Memory B cell (primary cell): ENCODE data around the gene LIMK2.
"Not testable (repeated sequence)": the region's sequence is repeated elsewhere in the genome, so short reads cannot be mapped to it uniquely, and the experiment has no call there.

Experiments used
- ATAC-seq: fragments of 150-1000 bp; cut with Tn5 transposase; 2 replicates; pipeline ENCODE4 v1.10.0; 2021; ENCODE audit warnings: low read depth, mild to moderate bottlenecking, moderate library complexity
- DNase-seq, 2 donors: peaks; one replicate each; pipeline ENCODE4 v3.0.0; 2022; ENCODE audit warnings: low spot score in 2 of 2
- H3K27ac Mint-ChIP-seq: one replicate; pipeline ENCODE4 v1.8.0; 2022; ENCODE audit warnings: mild to moderate bottlenecking, moderate library complexity, mixed read lengths
- H3K27me3 Mint-ChIP-seq: one replicate; pipeline ENCODE4 v1.8.0; 2022; ENCODE audit warnings: mixed read lengths
- H3K36me3 Mint-ChIP-seq: one replicate; pipeline ENCODE4 v1.8.0; 2022; ENCODE audit warnings: mild to moderate bottlenecking, mixed read lengths
- H3K4me1 Mint-ChIP-seq: one replicate; pipeline ENCODE4 v1.8.0; 2022; ENCODE audit warnings: mixed read lengths
- H3K4me3 Mint-ChIP-seq: one replicate; pipeline ENCODE4 v1.8.0; 2022; ENCODE audit warnings: mild to moderate bottlenecking, moderate library complexity, mixed read lengths
- H3K9me3 Mint-ChIP-seq: one replicate; pipeline ENCODE4 v1.8.0; 2022; ENCODE audit warnings: mixed read lengths

The LIMK2 gene

DNA sequence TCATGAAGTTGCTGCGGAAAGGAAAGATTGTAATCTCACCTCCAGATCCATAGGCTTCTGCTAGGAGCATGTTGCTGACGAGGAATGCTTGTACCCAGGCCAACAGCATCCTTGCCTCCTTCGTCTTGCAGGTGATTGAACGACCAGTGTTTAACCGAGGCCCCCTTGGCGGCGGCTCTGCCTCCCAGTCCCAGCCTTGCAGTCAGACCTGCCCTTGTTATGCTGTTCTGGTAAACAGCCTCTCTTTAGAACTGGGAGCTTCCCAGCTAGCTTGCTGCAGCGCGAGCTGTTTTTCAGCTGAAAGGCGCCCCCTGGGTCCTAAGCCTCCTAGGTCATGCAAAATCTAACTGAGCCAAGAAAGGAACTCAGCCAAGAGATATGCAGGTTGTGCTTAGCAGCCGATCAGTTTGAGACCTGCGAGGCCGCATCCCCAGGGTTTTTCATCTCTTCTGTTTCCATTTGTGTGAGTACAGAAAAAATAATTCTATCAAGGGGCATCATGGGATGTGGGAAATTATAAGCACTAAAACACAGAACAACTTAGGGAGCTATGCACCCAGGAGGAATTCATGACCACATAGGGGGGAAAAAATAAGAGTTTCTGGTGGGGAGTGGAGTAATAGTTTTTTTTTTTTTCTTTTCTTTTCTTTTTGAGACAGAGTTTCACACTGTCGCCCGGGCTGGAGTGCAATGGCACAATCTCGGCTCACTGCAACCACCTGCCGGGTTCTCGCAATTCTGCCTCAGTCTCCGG, 80.3 kb downstream of the LIMK2 start, which contains the start of gene PIK3IP1:
Gene PIK3IP1 (minus strand): TSS at position 253 of the 754 bp plus-strand sequence. CDS start 144 bp downstream, at position 109.
- peaks cover 36% of the 10 kb centered on the region for H3K4me1 Mint-ChIP-seq
- peaks cover 10% of the 10 kb centered on the region for H3K36me3 Mint-ChIP-seq
- DNase-seq, result peak; percentile 73
- H3K27me3 Mint-ChIP-seq, result no peaks in the 10 kb centered on the region
- H3K9me3 Mint-ChIP-seq, result no peaks in the 10 kb centered on the region
- H3K4me3 Mint-ChIP-seq, result peak within 1 kb of the TSS; percentile 97
- ATAC-seq, result peak; percentile 37
- peak within 1 kb of the TSS; percentile 100 for H3K27ac Mint-ChIP-seq

DNA sequence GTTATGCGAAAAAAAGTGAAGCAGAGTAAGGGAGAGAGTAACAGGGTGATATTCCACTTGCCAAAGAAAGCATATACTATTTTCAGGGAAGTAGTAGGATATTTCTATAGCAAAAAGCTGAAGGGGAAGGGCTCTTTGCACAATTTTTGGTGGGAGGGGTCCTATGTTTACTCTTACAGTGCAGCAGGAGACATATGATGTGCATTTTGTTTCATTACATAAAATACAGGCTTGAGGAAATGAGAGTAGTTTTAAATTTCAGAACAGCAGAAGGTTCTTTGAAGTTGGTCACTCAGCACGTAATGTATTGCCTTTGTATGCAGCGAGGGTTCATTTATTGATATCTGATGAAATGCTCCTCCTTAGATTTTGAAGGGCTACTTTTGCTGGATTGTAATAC, 83.3 kb downstream of the LIMK2 start:
- ATAC-seq (no peak), DNase-seq (no peak)
- Mint-ChIP-seq H3K36me3 (peaks cover 7% of the 10 kb centered on the region), H3K9me3 (no peaks in the 10 kb centered on the region), H3K4me1 (peaks cover 25% of the 10 kb centered on the region), H3K27me3 (no peaks in the 10 kb centered on the region), H3K27ac (no peak overlapping the region), H3K4me3 (no peak overlapping the region)

DNA sequence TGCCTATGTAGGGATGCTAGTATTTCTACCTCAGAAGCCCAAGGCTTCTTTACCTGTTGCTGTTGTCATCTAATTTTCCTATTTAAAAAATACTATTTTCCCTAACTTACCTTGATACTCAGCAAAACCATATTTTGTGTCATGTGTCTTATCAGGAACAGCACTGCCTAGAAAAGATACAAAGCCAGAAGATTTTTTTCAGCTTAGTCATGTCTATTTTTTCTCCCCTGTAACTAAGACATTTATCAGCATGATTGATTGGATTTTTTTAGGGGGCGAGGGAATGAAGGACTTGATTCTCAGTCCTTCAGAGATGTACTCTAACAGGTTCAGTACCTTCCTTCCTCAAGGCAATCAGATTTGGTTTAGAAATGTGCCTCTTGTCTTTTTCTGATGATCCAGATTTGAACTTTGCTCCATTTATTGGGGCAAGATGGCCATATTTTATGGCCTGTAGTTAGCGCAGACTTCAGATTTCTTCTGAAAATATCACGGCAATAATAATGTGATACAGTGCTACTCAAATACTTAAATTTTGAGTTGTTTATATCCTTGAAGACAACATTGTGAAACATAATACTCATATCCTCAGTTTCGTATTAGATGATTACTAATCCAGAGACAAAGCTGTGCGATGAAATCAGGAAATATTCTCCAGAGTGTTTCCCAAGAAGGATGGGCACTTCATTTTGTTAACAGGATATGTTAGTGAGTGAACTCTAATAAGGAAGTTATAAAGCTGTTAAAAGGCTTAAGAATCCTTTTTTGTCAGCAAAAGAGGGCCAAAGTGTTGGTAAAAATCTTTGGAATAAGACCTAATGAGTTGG, 83.9 kb downstream of the LIMK2 start:
- DNase-seq, result no peak
- H3K27ac Mint-ChIP-seq, result no peak overlapping the region
- peaks cover 25% of the 10 kb centered on the region for H3K4me1 Mint-ChIP-seq
- ATAC-seq, result no peak
- H3K27me3 Mint-ChIP-seq, result no peaks in the 10 kb centered on the region
- peaks cover 7% of the 10 kb centered on the region for H3K36me3 Mint-ChIP-seq
- H3K4me3 Mint-ChIP-seq, result no peak overlapping the region
- no peaks in the 10 kb centered on the region for H3K9me3 Mint-ChIP-seq

DNA sequence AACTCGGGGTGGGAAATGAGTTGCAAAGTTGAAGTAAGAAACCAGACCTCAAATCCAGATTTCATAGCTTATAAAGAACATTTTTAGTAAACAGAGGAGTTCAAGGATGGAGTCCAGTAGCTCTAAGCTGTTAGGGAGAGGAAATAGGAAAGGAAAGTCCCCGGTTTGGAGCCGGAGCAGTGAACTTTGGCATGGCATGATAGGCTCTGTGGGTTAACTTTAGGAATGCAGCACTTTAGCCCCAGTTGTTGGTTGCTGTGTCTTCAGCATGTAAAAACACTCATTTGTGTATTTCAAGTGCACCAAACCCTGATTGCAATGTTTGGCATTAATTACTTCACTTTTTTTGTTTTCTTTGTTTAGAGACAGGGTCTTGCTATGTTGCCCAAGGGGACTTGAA, 88.8 kb downstream of the LIMK2 start:
- Mint-ChIP-seq H3K9me3 (no peaks in the 10 kb centered on the region), H3K27me3 (no peaks in the 10 kb centered on the region), H3K27ac (no peak overlapping the region), H3K36me3 (peaks cover 7% of the 10 kb centered on the region), H3K4me1 (peaks cover 12% of the 10 kb centered on the region), H3K4me3 (no peak overlapping the region)
- DNase-seq (no peak), ATAC-seq (no peak)

DNA sequence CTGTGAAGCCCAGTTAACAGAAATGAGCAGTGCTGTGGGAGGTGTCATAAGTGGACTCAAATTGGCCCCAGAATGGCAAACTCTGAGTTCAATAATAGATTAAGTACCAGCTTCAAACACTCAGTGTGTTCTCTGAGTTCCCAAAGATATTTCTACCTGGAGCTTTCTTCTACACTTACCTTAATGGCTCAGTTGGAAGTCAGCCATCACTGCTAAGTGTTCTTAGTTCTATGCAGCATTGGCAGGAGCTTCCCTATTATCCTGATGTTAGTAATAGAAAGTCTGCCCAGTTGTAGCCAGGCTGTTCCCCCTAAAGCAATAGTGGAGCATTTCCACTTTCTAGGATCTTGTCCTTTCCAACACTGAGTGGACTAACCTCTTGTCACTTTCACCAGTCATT, 89.9 kb downstream of the LIMK2 start:
- Mint-ChIP-seq H3K9me3 (no peaks in the 10 kb centered on the region), H3K4me3 (no peak overlapping the region), H3K27ac (no peak overlapping the region), H3K27me3 (no peaks in the 10 kb centered on the region), H3K4me1 (peaks cover 11% of the 10 kb centered on the region), H3K36me3 (peaks cover 5% of the 10 kb centered on the region)
- ATAC-seq, result no peak
- DNase-seq, result no peak

DNA sequence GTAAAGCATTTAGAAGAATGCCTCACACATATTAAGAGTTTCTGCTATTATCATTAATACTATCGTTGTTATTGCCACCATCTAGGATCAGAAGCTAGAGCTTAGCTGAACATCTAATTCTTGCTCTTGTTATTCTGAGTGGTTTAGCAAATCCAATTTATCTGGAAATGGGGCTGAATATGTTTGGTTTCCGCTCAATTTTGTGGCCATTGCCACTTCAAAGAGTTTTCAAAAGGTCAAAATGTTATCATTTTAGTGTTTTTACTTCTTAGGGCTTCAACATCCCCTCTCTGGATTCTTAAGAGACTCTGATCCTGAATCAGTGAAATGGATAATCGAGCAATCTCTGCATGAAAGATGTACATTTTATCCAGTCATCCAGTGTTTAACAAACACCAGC, 90.4 kb downstream of the LIMK2 start:
- Mint-ChIP-seq H3K9me3 (no peaks in the 10 kb centered on the region), H3K4me3 (no peak overlapping the region), H3K4me1 (peaks cover 11% of the 10 kb centered on the region), H3K27me3 (no peaks in the 10 kb centered on the region), H3K27ac (no peak overlapping the region), H3K36me3 (peaks cover 5% of the 10 kb centered on the region)
- DNase-seq (no peak), ATAC-seq (no peak)

DNA sequence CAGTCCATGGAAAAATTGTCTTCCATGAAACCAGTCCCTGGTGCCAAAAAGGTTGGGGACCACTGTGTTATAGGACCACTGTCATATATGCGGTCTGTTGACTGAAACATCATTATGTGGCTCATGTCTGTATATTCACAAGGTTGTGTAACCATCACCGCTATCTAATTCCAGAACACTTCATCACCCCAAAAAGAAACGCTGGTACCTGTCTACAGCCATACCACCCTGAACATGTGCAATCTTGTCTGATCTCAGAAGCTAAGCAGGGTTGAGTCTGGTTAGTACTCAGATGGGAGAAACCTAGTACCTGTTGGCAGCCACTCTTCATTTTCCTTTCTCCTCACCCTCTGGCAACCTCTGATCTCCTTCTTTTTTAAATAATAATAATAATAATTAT, 93.1 kb downstream of the LIMK2 start:
- Mint-ChIP-seq H3K4me3 (no peak overlapping the region), H3K27ac (no peak overlapping the region), H3K27me3 (no peaks in the 10 kb centered on the region), H3K36me3 (no peaks in the 10 kb centered on the region), H3K4me1 (peaks cover 14% of the 10 kb centered on the region), H3K9me3 (no peaks in the 10 kb centered on the region)
- DNase-seq, result no peak
- no peak for ATAC-seq

DNA sequence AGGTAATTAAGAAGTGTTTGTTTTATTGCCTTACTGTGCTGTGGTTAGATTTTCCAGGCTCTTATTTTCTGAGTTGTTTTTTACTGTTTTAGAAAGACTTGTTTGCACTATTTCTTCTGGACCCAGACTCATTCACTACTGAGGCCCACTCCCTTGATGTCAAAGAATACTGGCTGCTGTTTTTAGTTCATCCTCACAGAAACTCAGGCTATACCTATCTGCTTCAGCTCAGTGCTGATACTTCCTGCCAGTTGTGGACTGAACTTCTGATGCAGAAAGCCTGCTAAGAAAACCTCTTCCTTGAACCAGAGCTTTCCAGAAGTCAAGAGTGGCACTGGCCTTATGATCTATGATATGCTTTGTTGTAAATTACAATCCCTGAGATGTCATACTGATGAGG, 96.1 kb downstream of the LIMK2 start:
- Mint-ChIP-seq H3K27ac (peak overlapping the region; percentile 42), H3K4me3 (peak overlapping the region; percentile 41), H3K27me3 (no peaks in the 10 kb centered on the region), H3K36me3 (no peaks in the 10 kb centered on the region), H3K4me1 (peaks cover 13% of the 10 kb centered on the region), H3K9me3 (no peaks in the 10 kb centered on the region)
- DNase-seq (no peak), ATAC-seq (peak; percentile 59)

DNA sequence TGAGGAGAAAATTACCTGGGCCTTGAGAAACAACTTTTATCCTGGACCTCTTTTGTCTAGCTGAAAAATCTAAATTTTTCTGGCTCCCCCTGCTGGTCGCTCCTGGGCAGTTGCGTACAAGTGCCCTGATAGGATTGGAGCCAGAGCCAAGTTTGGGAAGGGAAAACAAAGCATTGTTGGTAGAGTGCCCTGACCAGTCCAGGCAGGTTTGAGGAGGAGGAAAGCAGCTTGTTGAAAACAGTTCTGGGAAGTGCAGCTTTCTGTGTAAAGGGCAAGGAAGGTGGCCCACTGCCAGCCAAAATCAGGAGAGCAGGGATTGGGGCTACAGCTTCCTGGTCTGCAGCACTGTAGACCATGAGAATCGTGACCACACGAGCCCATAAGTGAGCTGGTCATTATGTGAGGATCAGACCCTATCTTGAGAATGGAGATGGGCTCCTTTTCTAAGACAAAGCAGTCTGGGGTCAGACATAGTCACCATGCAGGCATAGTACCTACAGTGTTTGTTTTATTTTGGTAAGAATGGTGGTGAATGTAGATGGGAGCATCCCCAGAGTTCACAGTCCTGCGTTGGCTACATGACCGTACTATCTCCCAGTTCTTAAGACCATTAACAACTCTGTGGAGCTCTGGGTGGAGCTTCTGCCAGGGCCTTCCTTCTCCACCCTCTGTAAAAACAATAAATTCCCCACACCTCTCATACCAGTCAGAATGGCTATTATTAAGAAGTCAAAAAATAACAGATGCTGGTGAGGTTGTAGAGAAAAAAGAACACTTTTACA, 101.5 kb downstream of the LIMK2 start:
- ATAC-seq (peak; percentile 52), DNase-seq (peak; percentile 47 to 61)
- Mint-ChIP-seq H3K4me1 (peaks cover 3% of the 10 kb centered on the region), H3K9me3 (peaks cover 2% of the 10 kb centered on the region), H3K36me3 (peaks cover 13% of the 10 kb centered on the region), H3K27me3 (no peaks in the 10 kb centered on the region), H3K4me3 (no peak overlapping the region), H3K27ac (no peak overlapping the region)

DNA sequence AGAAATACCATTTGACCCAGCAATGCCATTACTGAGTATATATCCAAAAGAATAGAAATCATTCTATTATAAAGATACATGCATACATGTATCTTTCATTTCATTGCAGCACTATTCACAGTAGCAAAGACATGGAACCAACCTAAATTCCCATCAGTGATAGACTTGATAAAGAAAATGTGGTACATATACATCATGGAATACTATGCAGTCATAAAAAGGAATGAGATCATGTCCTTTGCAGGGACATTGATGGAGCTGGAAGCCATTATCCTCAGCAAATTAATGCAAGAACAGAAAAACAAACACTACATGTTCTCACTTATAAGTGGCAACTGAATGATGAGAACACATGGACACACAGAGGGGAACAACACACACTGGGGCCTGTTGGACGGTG, 102.1 kb downstream of the LIMK2 start:
- H3K9me3 Mint-ChIP-seq, H3K27ac Mint-ChIP-seq: not testable (repeated sequence)

DNA sequence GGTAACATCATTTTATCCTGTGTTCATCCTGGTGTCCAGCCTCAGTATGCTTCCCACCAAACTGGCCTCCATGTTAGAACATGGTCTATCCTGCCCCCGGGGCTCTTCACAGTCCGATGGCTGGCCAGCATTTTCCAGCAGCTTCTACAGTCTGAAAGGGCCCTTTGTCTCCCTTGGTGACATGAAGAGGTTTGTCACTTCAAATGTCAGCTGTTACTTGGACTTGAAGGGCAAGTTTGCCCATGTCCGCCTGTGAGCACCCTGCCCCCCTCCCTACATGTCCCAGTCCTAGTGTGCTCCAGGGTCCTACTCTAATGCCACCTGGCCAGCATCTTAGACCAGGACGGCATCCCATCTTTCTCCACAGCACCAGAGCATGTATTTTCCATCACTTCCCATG, 109.3 kb downstream of the LIMK2 start:
- no peak overlapping the region for H3K4me3 Mint-ChIP-seq
- H3K27me3 Mint-ChIP-seq, result no peaks in the 10 kb centered on the region
- DNase-seq, result no peak
- H3K9me3 Mint-ChIP-seq, result no peaks in the 10 kb centered on the region
- peaks cover 16% of the 10 kb centered on the region for H3K36me3 Mint-ChIP-seq
- H3K4me1 Mint-ChIP-seq, result no peaks in the 10 kb centered on the region
- H3K27ac Mint-ChIP-seq, result no peak overlapping the region
- no peak for ATAC-seq

More for the DNA sequence above, 102.1 kb downstream of the LIMK2 start:
- H3K4me3 Mint-ChIP-seq, H3K4me1 Mint-ChIP-seq, DNase-seq, ATAC-seq, H3K27me3 Mint-ChIP-seq: not testable (repeated sequence)
- H3K36me3 Mint-ChIP-seq, result peaks cover 13% of the 10 kb centered on the region

DNA sequence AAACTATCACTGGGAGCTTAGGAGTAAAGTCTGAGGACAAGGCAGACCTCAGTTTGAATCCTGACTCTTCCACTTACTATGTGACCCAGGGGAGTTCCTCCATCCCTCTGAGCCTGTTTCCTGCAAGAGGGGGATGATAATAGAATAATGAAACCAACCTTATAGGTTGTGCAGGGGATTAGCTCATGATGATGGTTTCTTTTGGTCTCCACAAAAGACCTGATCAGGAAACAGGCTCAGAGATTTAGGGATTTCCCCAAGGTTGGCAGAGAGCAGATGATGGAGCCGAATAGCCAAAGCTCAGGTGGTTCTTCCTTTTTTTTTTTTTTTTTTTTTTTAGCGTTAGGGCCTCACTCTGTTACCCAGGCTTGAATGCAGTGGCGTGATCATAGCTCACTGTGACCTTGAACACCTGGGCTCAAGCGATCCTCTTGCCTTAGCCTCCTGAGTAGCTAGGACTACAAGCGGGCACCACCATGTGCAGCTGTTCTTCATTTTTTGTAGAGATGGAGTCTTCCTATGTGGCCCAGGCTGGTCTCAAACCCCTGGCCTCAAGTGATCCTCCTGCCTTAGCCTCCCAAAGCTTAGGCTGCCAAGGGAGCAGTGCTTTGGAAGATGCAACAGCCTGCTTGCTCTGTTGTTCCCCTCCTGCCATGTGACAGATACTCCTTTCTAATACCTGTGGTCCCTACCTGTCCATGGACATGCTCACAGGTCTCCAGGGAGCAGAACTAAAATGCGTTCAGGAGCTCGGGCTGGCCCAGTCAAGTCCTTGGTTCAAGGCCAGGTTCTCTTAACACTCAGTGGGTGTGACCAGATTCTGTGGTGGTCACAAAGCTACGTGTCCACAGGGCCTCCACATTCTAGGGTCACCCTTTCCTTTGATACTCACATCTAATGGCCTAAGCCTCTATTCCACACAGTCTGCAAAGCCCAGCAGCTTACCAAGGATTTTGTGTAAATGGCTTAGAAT, 111.8 kb downstream of the LIMK2 start:
- Mint-ChIP-seq H3K4me3 (no peak overlapping the region), H3K27ac (no peak overlapping the region), H3K4me1 (peaks cover under 1% of the 10 kb centered on the region), H3K27me3 (no peaks in the 10 kb centered on the region), H3K9me3 (no peaks in the 10 kb centered on the region), H3K36me3 (peaks cover 32% of the 10 kb centered on the region)
- ATAC-seq, result peak; percentile 24
- no peak for DNase-seq

DNA sequence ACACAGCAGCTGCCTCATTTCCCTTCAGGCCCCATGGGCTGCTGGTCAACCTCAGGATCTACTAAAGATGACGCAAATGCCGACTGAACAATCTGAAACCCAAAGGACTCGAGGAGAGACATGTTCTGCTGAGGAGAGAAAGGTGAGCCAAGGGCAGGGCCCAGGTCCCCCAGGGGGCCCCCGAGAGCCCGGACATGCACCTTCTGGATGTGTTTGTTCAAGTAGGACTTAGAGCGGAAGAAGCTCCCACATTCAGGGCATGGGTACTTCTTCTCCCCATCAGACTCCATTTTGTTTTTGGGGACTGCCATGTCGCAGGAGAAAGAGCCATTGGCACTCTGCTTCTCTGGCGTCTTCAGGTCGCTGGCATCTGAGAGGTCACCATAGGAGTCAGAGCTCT, 114.8 kb downstream of the LIMK2 start:
- H3K27me3 Mint-ChIP-seq, result no peaks in the 10 kb centered on the region
- peak overlapping the region; percentile 45 for H3K27ac Mint-ChIP-seq
- no peaks in the 10 kb centered on the region for H3K9me3 Mint-ChIP-seq
- ATAC-seq (no peak), DNase-seq (no peak)
- H3K36me3 Mint-ChIP-seq, result peaks cover 42% of the 10 kb centered on the region
- H3K4me3 Mint-ChIP-seq, result no peak overlapping the region
- H3K4me1 Mint-ChIP-seq, result peaks cover 2% of the 10 kb centered on the region
